ENCODE results near the gene BMS1. TPM values are rescaled to one million over a fixed set of nuclear protein-coding genes. Genes with fewer than 3 reads are reported as not detected.

The BMS1 gene
- total and polyA plus RNA-seq, 2 donors (not counting 3 experiments of a cell fraction or from before 2014, with no cell fraction given) = 2.8 to 23.4 TPM

GRCh38 chr10:42768581-42769152 is 13.9 kb upstream of the BMS1 start:
- H3K4me3 ChIP-seq (replicated peaks in 1 of 3; ENCODE audit: insufficient read depth in 1 of 3, low read depth in 1 of 3, low read length in 3 of 3) = no peak overlapping the region
- no peaks in the 10 kb centered on the region for H4K20me1 ChIP-seq (replicated peaks; ENCODE audit: control insufficient read depth, extremely low read depth, insufficient read depth, low read length)
- DNase-seq (ENCODE audit: low read depth, low spot score) = no peak
- H3K9me1 ChIP-seq (replicated peaks; ENCODE audit: control insufficient read depth, extremely low read depth, insufficient read depth, low read length) = no peaks in the 10 kb centered on the region
- no TSS peak for BruUV-seq (replicated peaks)
- POLR2A ChIA-PET = no interaction called here
- H3K79me2 ChIP-seq (ENCODE audit: control insufficient read depth, insufficient read depth, low read length) = no peaks in the 10 kb centered on the region
- H3K4me1 ChIP-seq (ENCODE audit: control insufficient read depth, extremely low read depth, insufficient read depth, low read length) = no peaks in the 10 kb centered on the region
- intact Hi-C loops (cut with micrococcal nuclease) = no loop called here
- no peaks in the 10 kb centered on the region for H3K9me3 ChIP-seq (replicated peaks; ENCODE audit: control insufficient read depth, insufficient read depth, low read length)
- CTCF ChIA-PET = no interaction called here
- no peaks in the 10 kb centered on the region for H3K36me3 ChIP-seq (ENCODE audit: control insufficient read depth in 2 of 2, extremely low read depth in 1 of 2, insufficient read depth in 2 of 2, low read length in 2 of 2)
- no peaks in the 10 kb centered on the region for H3K27me3 ChIP-seq (ENCODE audit: control insufficient read depth in 2 of 2, insufficient read depth in 2 of 2, low read length in 2 of 2)
- FAIRE-seq = no peak
- no peak overlapping the region for H3K4me2 ChIP-seq (ENCODE audit: insufficient read depth, low read length)
- TF ChIP-seq EZH2 (IDR thresholded peaks at IDR 0.05; ENCODE audit: borderline replicate concordance, low read depth, low read length, severe bottlenecking) (no peak), GATA2 (IDR thresholded peaks at IDR 0.05; ENCODE audit: insufficient read depth, insufficient read length, low read depth, low read length) (no peak), MYC (IDR thresholded peaks at IDR 0.05; ENCODE audit: low read depth, low read length) (no peak), POLR2AphosphoS5 (IDR thresholded peaks at IDR 0.05; ENCODE audit: insufficient read depth, low read depth, low read length) (no peak)
- no peak overlapping the region for H2AFZ ChIP-seq (ENCODE audit: low read depth, low read length)
- H3K9ac ChIP-seq (replicated peaks; ENCODE audit: extremely low read depth, insufficient read depth, low read length) = no peak overlapping the region
- dilution Hi-C loops (cut with MboI; ENCODE audit: extremely low pct_ligation_motif_present, low sequenced_read_pairs) = no loop called here
- H3K27ac ChIP-seq (ENCODE audit: insufficient read depth, low read depth, low read length) = no peak overlapping the region

- BruUV-seq (replicated peaks) = no TSS peak
- Histone ChIP-seq H2AFZ (ENCODE audit: low read depth, low read length) (no peak overlapping the region), H3K36me3 (ENCODE audit: control insufficient read depth in 2 of 2, extremely low read depth in 1 of 2, insufficient read depth in 2 of 2, low read length in 2 of 2) (no peaks in the 10 kb centered on the region), H3K9me1 (replicated peaks; ENCODE audit: control insufficient read depth, extremely low read depth, insufficient read depth, low read length) (no peaks in the 10 kb centered on the region), H3K27me3 (ENCODE audit: control insufficient read depth in 2 of 2, insufficient read depth in 2 of 2, low read length in 2 of 2) (no peaks in the 10 kb centered on the region), H3K9me3 (replicated peaks; ENCODE audit: control insufficient read depth, insufficient read depth, low read length) (no peaks in the 10 kb centered on the region), H4K20me1 (replicated peaks; ENCODE audit: control insufficient read depth, extremely low read depth, insufficient read depth, low read length) (no peaks in the 10 kb centered on the region), H3K4me2 (ENCODE audit: insufficient read depth, low read length) (no peak overlapping the region), H3K4me3 (replicated peaks in 1 of 3; ENCODE audit: insufficient read depth in 1 of 3, low read depth in 1 of 3, low read length in 3 of 3) (no peak overlapping the region), H3K27ac (ENCODE audit: insufficient read depth, low read depth, low read length) (no peak overlapping the region), H3K79me2 (ENCODE audit: control insufficient read depth, insufficient read depth, low read length) (no peaks in the 10 kb centered on the region), H3K9ac (replicated peaks; ENCODE audit: extremely low read depth, insufficient read depth, low read length) (no peak overlapping the region), H3K4me1 (ENCODE audit: control insufficient read depth, extremely low read depth, insufficient read depth, low read length) (no peaks in the 10 kb centered on the region)
- DNase-seq (ENCODE audit: low read depth, low spot score) (no peak), FAIRE-seq (no peak)
- CTCF ChIA-PET = no interaction called here
- TF ChIP-seq FOS (IDR thresholded peaks at IDR 0.05; ENCODE audit: borderline replicate concordance, insufficient read depth, low read length) (no peak), POLR2A (IDR thresholded peaks at IDR 0.05; ENCODE audit: low read depth, low read length) (no peak), MYC (IDR thresholded peaks at IDR 0.05; ENCODE audit: low read depth, low read length) (no peak), JUN (IDR thresholded peaks at IDR 0.05; ENCODE audit: borderline replicate concordance, insufficient read depth, insufficient read length, low read depth) (no peak), CTCF (IDR thresholded peaks at IDR 0.05; ENCODE audit: extremely low read depth in 1 of 2, insufficient read depth in 1 of 2, low read depth in 1 of 2, low read length in 2 of 2) (no peak), EZH2 (IDR thresholded peaks at IDR 0.05; ENCODE audit: borderline replicate concordance, low read depth, low read length, severe bottlenecking) (no peak), MAX (IDR thresholded peaks at IDR 0.05; ENCODE audit: insufficient read depth, insufficient read length) (no peak), POLR2AphosphoS5 (IDR thresholded peaks at IDR 0.05; ENCODE audit: insufficient read depth, low read depth, low read length) (no peak), GATA2 (IDR thresholded peaks at IDR 0.05; ENCODE audit: insufficient read depth, insufficient read length, low read depth, low read length) (no peak)
- dilution Hi-C loops (cut with MboI; ENCODE audit: extremely low pct_ligation_motif_present, low sequenced_read_pairs) = no loop called here
- POLR2A ChIA-PET = no interaction called here
- intact Hi-C loops (cut with micrococcal nuclease) = no loop called here
Observed at GRCh38 chr10:42769173-42769572, 13.4 kb upstream of the BMS1 start.
